KMS-11 (cell line): Measurements from ENCODE around the gene ZG16B.

ENCODE experiments used
- H2AFZ ChIP-seq: fragments of 200-600 bp; sonication (generic); 2 replicates; pipeline ENCODE4 v1.6.1; 2016; ENCODE audit warnings: antibody characterized with exemption, mixed run types, low read depth
- H3K27ac ChIP-seq: fragments of 200-600 bp; sonication (generic); 2 replicates; pipeline ENCODE4 v1.6.1; 2016; ENCODE audit warnings: mild to moderate bottlenecking, mixed run types
- H3K27me3 ChIP-seq: fragments of 200-600 bp; sonication (generic); 2 replicates; pipeline ENCODE4 v1.6.1; 2017; ENCODE audit warnings: mild to moderate bottlenecking, low read depth, mixed run types, moderate library complexity; ENCODE audit not compliant: insufficient read depth
- H3K36me3 ChIP-seq: fragments of 200-600 bp; sonication (generic); 2 replicates; pipeline ENCODE4 v1.6.1; 2017; ENCODE audit warnings: mild to moderate bottlenecking, mixed run types; ENCODE audit not compliant: insufficient read depth
- H3K4me1 ChIP-seq: fragments of 200-600 bp; sonication (generic); 2 replicates; pipeline ENCODE4 v1.6.1; 2016; ENCODE audit warnings: mild to moderate bottlenecking, low read depth, mixed run types; ENCODE audit not compliant: poor library complexity, severe bottlenecking
- H3K4me2 ChIP-seq: fragments of 200-600 bp; sonication (generic); 2 replicates; pipeline ENCODE4 v1.7.0; 2016; ENCODE audit warnings: mild to moderate bottlenecking, mixed run types
- H3K4me3 ChIP-seq: fragments of 200-600 bp; sonication (generic); IDR thresholded peaks from 2 replicates; pipeline ENCODE4 v1.6.1; 2017; ENCODE audit warnings: low read depth, low read length, mixed read lengths; ENCODE audit not compliant: insufficient read depth
- H3K79me2 ChIP-seq: fragments of 200-600 bp; sonication (generic); 2 replicates; pipeline ENCODE4 v1.6.1; 2016; ENCODE audit warnings: low read depth, mixed run types; ENCODE audit not compliant: insufficient read depth
- H3K9ac ChIP-seq: fragments of 200-600 bp; sonication (generic); 2 replicates; pipeline ENCODE4 v1.6.1; 2016; ENCODE audit warnings: mild to moderate bottlenecking, mixed run types
- H4K20me1 ChIP-seq: fragments of 200-600 bp; sonication (generic); 2 replicates; pipeline ENCODE4 v1.6.1; 2016; ENCODE audit warnings: mild to moderate bottlenecking, mixed run types; ENCODE audit not compliant: insufficient read depth
- CTCF ChIP-seq: fragments of 200-600 bp; sonication (generic); conservative IDR thresholded peaks from 2 replicates; pipeline ENCODE4 v1.6.1; 2017; ENCODE audit warnings: low read depth, mild to moderate bottlenecking, antibody characterized with exemption, low read length, moderate library complexity, mixed read lengths

Gene ZG16B

GRCh38 chr16:2813771-2814221 lies 16.3 kb upstream of the ZG16B start:
- Histone ChIP-seq H3K4me2 (no peak overlapping the region), H3K79me2 (no peaks in the 10 kb centered on the region), H4K20me1 (no peaks in the 10 kb centered on the region), H2AFZ (no peak overlapping the region), H3K36me3 (no peaks in the 10 kb centered on the region), H3K27ac (no peak overlapping the region), H3K27me3 (peaks cover 90% of the 10 kb centered on the region), H3K9ac (no peak overlapping the region), H3K4me3 (no peak overlapping the region), H3K4me1 (no peaks in the 10 kb centered on the region)
- TF ChIP-seq CTCF = no peak

DNA sequence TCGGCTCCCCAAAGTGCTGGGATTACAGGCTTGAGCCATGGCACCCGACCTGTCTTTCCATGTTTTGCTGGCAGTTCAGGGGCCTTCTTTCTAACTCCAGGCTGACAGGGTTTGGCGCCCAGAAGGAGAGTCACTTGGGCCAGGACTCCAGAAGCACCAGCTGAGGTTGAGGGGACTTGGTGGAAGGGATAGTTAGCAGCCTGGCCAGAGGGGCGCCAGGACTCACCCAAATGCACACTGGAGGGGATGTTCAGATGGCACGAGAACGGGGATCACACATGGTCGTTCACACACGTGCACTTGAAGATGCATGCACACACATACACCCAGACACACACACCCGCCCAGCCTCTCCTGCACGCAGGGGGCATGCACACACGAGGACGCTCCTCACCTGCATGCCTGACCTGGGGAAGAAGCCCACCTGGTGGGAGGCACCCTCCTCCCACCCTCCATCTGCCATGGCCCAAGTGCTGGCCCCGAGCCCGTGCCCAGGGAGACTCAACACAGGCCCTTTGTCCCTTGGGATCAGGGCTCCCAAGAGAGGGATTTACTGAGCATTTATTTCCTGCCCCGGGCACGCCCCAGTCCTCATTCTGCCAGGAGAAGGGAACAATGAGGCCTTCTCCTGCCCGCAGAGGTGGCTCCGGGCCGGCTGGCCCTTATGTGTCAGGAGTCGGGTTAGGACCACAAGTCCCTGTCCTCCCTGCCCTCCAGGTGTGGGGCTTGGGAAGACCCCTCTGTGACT lies 15.4 kb upstream of the ZG16B start:
- Histone ChIP-seq H3K4me3 (no peak overlapping the region), H3K9ac (no peak overlapping the region), H3K27me3 (peaks cover 90% of the 10 kb centered on the region), H3K4me2 (no peak overlapping the region), H3K4me1 (no peaks in the 10 kb centered on the region), H3K36me3 (no peaks in the 10 kb centered on the region), H4K20me1 (no peaks in the 10 kb centered on the region), H3K27ac (no peak overlapping the region), H2AFZ (no peak overlapping the region), H3K79me2 (no peaks in the 10 kb centered on the region)
- TF ChIP-seq CTCF = no peak

- no peaks in the 10 kb centered on the region for H3K79me2 ChIP-seq
- H3K9ac ChIP-seq = no peak overlapping the region
- H4K20me1 ChIP-seq = no peaks in the 10 kb centered on the region
These were observed 14.8 kb upstream of the ZG16B start for GRCh38 chr16:2815299-2815771.

GRCh38 chr16:2816751-2817339 lies 13.3 kb upstream of the ZG16B start, which contains the start of gene PRSS21:
Gene PRSS21, plus strand, starts transcription at chr16:2817237. Its CDS starts 32 bp downstream, at chr16:2817269.
- TF ChIP-seq CTCF = no peak; the same call in 1 of the 2 replicates
- H3K4me3 ChIP-seq = no peak within 1 kb of the TSS
- H3K79me2 ChIP-seq = no peaks in the 10 kb centered on the region
- no peak within 1 kb of the TSS for H3K9ac ChIP-seq
- H4K20me1 ChIP-seq = no peaks in the 10 kb centered on the region
- H2AFZ ChIP-seq = no peak within 1 kb of the TSS
- no peaks in the 10 kb centered on the region for H3K4me1 ChIP-seq
- H3K27ac ChIP-seq = no peak within 1 kb of the TSS
- peaks cover 90% of the 10 kb centered on the region for H3K27me3 ChIP-seq
- H3K4me2 ChIP-seq = no peak within 1 kb of the TSS
- no peaks in the 10 kb centered on the region for H3K36me3 ChIP-seq

More at GRCh38 chr16:2815299-2815771, 14.8 kb upstream of the ZG16B start:
- peaks cover 90% of the 10 kb centered on the region for H3K27me3 ChIP-seq
- H3K36me3 ChIP-seq = no peaks in the 10 kb centered on the region
- no peak overlapping the region for H3K4me2 ChIP-seq
- no peak for TF ChIP-seq CTCF
- H3K27ac ChIP-seq = no peak overlapping the region
- H2AFZ ChIP-seq = no peak overlapping the region
- H3K4me1 ChIP-seq = no peaks in the 10 kb centered on the region
- H3K4me3 ChIP-seq = no peak overlapping the region
